IPS-20b (cell line): ENCODE results near the gene CAVIN1.
A peak's percentile ranks its signal among the peaks of the same experiment; 100 is the strongest.
"Not testable (repeated sequence)": the region's sequence is repeated elsewhere in the genome, so short reads cannot be mapped to it uniquely, and the experiment has no call there.

ENCODE experiments used
- H3K27ac ChIP-seq: one replicate; pipeline ENCODE4 v1.5.1; 2013; ENCODE audit warnings: low read length
- H3K27me3 ChIP-seq: 2 replicates; pipeline ENCODE4 v1.6.1; 2013; ENCODE audit warnings: mild to moderate bottlenecking, low read length, inconsistent platforms; ENCODE audit not compliant: insufficient read depth
- H3K36me3 ChIP-seq: 2 replicates; pipeline ENCODE4 v1.6.1; 2013; ENCODE audit warnings: low read depth, mild to moderate bottlenecking, inconsistent platforms, low read length, moderate library complexity; ENCODE audit not compliant: insufficient read depth
- H3K4me1 ChIP-seq: 2 replicates; pipeline ENCODE4 v1.6.1; 2013; ENCODE audit warnings: mild to moderate bottlenecking, control low read depth, inconsistent platforms, low read length, moderate library complexity; ENCODE audit not compliant: insufficient read depth
- H3K4me3 ChIP-seq: 2 replicates; pipeline ENCODE4 v1.5.1; 2013; ENCODE audit warnings: mild to moderate bottlenecking, low read length, inconsistent platforms
- H3K9ac ChIP-seq: 2 replicates; pipeline ENCODE4 v1.6.1; 2013; ENCODE audit warnings: low read depth, mild to moderate bottlenecking, inconsistent platforms, low read length, moderate library complexity
- H3K9me3 ChIP-seq: 2 replicates; pipeline ENCODE4 v1.6.1; 2013; ENCODE audit warnings: mild to moderate bottlenecking, low read depth, low read length, inconsistent platforms; ENCODE audit not compliant: insufficient read depth

CAVIN1 gene, protein sequence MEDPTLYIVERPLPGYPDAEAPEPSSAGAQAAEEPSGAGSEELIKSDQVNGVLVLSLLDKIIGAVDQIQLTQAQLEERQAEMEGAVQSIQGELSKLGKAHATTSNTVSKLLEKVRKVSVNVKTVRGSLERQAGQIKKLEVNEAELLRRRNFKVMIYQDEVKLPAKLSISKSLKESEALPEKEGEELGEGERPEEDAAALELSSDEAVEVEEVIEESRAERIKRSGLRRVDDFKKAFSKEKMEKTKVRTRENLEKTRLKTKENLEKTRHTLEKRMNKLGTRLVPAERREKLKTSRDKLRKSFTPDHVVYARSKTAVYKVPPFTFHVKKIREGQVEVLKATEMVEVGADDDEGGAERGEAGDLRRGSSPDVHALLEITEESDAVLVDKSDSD

DNA sequence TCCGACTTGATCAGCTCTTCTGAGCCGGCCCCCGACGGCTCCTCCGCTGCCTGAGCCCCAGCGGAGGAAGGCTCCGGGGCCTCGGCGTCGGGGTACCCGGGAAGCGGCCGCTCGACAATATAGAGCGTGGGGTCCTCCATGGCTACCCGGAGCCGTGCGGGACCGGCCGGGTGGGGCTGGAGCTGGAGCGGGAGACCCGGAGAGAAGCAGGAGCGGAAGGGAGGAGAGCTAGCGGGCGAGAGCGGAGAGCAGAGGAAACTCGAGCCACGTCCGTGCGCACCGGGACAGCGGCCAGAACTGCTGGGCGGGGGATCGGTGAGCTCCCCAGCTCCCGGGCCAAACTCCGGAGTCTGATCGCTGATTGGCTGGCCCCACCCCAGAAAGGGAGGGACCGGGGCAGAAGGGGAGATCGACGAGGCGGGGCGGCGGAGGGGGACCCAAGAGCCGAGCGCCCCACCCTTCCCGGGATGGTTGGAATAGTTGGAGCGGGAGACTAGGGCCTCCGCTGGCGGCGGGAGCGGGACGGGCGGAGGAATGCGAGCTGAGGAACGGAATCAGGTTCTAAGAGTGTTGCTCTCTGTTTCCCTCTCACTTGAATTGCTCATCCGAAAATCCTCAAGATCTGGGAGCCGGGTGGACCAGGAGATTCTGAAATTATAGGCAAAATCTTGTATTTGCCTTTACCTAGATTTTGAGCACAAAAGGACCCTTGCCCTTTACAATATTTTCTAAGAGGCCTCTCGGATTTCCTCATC is at the start of gene CAVIN1:
CAVIN1 (minus strand) TSS at position 299 of the 755 bp plus-strand sequence; CDS start at position 140, 159 bp downstream.
- peak within 1 kb of the TSS; percentile 88 for H3K4me3 ChIP-seq
- H3K9ac ChIP-seq: peak within 1 kb of the TSS; percentile 72; the same call in 1 of the 2 replicates
- no peak within 1 kb of the TSS for H3K27ac ChIP-seq

DNA sequence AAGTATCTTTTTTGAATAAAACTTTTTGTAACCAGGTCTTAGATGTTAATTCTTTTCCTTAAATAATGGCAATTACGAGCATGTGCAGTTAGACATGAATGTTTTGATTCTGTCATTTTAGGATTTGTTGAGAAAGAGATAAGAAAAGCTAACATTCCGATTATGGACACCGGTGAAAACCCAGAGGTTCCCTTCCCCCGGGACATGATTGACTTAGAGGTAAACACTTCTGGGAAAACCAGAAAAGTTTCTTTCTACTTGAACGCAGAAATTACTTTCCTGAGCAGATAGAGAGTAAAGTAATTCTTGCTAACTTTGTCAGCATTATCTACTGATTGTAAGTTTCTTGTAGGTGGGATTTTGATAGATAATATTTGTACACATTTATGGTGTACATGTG is 44.8 kb upstream of the CAVIN1 start:
- Histone ChIP-seq H3K4me1 (no peaks in the 10 kb centered on the region), H3K4me3 (no peak overlapping the region), H3K36me3 (peaks cover 70% of the 10 kb centered on the region), H3K27ac (no peak overlapping the region), H3K27me3 (no peaks in the 10 kb centered on the region), H3K9ac (no peak overlapping the region), H3K9me3 (no peaks in the 10 kb centered on the region)

More for the DNA sequence above, at the start of gene CAVIN1:
- no peaks in the 10 kb centered on the region for H3K9me3 ChIP-seq
- H3K36me3 ChIP-seq: no peaks in the 10 kb centered on the region
- H3K27me3 ChIP-seq: peaks cover 45% of the 10 kb centered on the region
- H3K4me1 ChIP-seq: peaks cover 10% of the 10 kb centered on the region

DNA sequence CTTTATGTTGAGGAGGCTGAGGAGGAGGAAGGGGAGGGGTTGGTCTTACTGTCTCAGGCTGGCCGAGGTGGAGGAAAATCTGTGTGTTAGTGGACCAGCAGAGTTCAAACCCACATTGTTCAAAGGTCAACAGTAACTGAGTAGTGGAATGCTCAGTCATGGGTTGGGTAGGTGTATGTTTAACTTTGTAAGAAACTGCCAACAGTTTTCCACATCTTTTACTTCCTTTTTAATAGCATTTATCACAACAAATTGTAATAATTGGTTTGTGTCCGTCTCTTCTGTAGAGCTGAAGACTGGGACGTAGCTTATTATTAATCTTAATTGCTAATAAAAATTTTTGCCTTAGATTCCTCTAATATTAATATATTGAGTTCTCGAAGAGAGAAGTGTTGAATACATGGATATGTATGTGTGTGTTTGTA is 40.9 kb upstream of the CAVIN1 start:
- Histone ChIP-seq H3K27ac (no peak overlapping the region), H3K9me3 (no peaks in the 10 kb centered on the region), H3K4me1 (peaks cover 9% of the 10 kb centered on the region), H3K4me3 (no peak overlapping the region), H3K36me3 (peaks cover 59% of the 10 kb centered on the region), H3K9ac (no peak overlapping the region), H3K27me3 (no peaks in the 10 kb centered on the region)

DNA sequence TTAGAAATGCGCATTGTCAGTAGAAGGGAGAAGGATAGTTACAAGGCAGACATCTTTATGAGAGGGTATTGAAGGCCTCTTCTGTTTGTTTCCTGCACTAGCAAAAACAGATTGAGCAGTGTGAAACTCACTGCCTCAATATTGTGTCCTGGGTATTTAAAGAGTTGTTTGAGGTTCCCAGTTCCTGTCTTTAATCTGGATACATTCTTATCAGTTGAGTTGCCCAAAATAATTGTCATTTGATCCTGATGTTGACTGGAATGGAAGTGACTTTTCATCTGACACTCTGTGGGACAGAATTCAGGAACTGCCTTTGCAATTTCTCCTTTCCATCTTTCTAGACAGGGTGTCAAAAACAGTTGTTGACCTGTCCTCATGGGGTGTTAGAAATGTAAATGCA is 37.3 kb upstream of the CAVIN1 start:
- Histone ChIP-seq H3K27me3 (no peaks in the 10 kb centered on the region), H3K9ac (no peak overlapping the region; the same call in 1 of the 2 replicates), H3K27ac (no peak overlapping the region), H3K4me1 (peaks cover 9% of the 10 kb centered on the region), H3K4me3 (peak overlapping the region; percentile 84; the same call in 1 of the 2 replicates), H3K9me3 (no peaks in the 10 kb centered on the region), H3K36me3 (peaks cover 26% of the 10 kb centered on the region)

DNA sequence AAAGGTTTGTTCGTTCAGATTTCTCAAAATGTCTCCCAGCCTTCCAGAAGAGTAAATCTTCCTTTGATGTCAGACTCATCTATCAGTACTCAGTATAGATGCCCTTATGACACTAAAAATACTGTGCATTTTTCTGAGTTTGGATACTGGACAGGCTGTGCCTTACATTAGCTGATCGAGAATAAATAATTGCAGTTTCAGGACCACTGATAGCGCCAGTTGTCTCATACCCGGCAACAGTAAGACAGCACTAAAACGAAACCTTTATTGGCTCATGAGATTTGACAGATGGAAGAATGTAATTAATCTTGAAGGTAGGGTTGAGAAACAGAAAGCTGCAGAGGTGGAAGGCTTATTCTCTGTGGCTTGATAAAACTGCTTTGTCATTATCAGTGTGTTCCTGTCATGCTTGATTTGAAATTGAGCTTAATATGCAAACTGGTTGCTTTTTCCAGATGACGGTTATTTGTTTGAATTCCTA is 36.8 kb upstream of the CAVIN1 start:
- H3K36me3 ChIP-seq: peaks cover 26% of the 10 kb centered on the region
- H3K9ac ChIP-seq: no peak overlapping the region; the same call in 1 of the 2 replicates
- peaks cover 9% of the 10 kb centered on the region for H3K4me1 ChIP-seq
- H3K4me3 ChIP-seq: peak overlapping the region; percentile 84
- no peaks in the 10 kb centered on the region for H3K9me3 ChIP-seq
- H3K27me3 ChIP-seq: no peaks in the 10 kb centered on the region
- no peak overlapping the region for H3K27ac ChIP-seq

DNA sequence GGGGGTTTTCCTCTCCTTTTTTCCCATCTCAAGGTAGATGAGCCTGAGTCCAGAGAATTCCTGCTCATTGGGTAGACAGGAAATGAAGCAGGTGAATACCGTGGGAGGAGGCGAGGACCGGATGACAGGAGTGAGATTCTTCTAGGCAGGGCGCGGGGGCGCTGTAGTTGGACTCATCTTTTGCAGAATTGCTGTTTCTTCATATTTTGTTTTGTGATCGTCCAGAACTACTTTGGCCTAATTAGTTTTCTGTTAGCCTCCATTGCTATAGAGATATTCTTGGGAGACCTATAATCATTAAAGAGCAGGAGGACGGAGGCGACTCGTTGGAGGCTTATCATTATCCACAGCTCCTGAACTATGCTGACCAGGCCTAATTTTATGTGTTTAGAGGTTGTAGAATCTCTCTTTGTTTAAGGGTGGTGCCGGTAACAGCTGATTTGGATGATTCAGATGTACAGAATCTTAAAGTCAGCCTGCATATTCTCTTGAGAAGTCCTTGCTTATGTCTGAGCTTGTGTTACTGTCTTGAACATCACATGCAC is 36.3 kb upstream of the CAVIN1 start:
- Histone ChIP-seq H3K36me3 (peaks cover 26% of the 10 kb centered on the region), H3K27ac (no peak overlapping the region), H3K27me3 (no peaks in the 10 kb centered on the region), H3K4me3 (peak overlapping the region; percentile 84), H3K9me3 (no peaks in the 10 kb centered on the region), H3K4me1 (peaks cover 9% of the 10 kb centered on the region), H3K9ac (peak overlapping the region; percentile 81; the same call in 1 of the 2 replicates)

DNA sequence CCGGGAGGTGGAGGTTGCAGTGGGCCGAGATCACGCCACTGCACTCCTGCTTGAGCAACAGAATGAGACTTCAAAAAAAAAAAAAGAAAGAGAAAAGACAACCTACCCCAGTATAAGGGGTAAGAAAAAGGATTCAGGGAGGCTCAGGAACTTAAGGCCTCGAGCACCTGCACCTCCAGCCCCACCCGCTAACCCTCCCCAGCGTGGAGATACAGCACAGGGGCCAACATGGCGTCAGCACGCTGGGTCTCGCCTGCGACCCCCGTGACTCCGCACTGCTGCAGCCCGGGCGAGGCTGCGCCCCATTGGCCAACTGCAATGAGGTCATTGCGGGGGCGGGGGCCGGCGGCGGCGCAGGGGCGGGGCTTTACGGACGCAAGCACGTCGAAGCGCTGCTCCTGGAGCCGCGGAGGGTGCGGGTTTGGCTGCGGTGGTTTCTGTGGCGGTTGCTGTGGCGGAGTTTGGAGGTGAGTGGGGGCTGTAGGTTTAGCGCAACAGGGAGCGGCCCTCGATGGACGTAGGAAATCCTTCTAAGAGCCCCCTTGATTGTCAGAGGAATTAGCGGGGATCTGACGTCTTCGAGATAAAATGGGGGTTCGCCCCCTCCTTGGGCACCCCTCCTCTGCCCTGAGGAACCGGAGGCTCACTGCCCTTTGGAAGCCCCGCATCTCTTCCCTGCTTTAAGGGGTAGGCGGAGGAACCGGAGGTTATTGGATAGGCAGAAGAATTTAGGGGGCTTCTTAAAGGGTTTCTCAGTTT is 35.6 kb upstream of the CAVIN1 start, which contains the start of gene ATP6V0A1:
ATP6V0A1 (plus strand) TSS at position 382 of the 759 bp plus-strand sequence. CDS start 2,017 bp downstream, outside the sequence.
- H3K9me3 ChIP-seq: no peaks in the 10 kb centered on the region
- peaks cover 9% of the 10 kb centered on the region for H3K4me1 ChIP-seq
- peaks cover 22% of the 10 kb centered on the region for H3K36me3 ChIP-seq
- H3K4me3 ChIP-seq: peak within 1 kb of the TSS; percentile 84
- H3K27me3 ChIP-seq: no peaks in the 10 kb centered on the region
- H3K9ac ChIP-seq: peak within 1 kb of the TSS; percentile 81; the same call in 1 of the 2 replicates
- H3K27ac ChIP-seq: peak within 1 kb of the TSS; percentile 60

DNA sequence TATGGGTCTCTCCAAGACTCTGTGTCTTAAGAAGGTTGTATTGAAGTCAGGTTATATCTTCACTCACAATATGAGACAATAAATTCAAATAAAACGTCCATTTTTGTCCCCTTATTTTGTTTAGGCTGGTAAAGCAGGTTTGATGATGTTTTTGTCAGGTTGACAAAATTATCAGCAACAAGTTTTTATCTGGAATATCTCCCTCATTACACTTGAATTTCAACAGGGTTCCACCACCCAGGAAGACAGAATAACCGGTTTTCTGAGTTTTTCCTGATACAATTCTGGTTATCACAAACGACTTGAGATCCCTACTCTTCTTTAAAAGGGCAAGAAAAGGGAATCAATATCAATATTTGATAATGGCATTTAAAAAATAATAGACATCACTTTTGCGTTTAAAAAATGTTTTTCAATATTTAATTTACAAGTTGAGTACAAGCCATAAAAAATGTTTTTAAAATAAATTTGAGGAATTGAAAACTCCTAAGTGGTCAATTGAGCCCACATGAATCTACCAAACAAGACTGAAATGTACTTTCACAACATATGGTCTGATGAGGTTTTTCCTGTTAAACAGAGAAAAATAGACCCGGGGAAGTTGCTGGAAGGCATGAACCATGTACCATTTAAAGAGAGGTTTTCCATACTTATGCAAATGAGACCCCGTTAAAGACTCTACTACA is 34.2 kb upstream of the CAVIN1 start:
- H3K9ac ChIP-seq: no peak overlapping the region
- H3K9me3 ChIP-seq: no peaks in the 10 kb centered on the region
- no peak overlapping the region for H3K4me3 ChIP-seq
- H3K36me3 ChIP-seq: peaks cover 16% of the 10 kb centered on the region
- H3K27ac ChIP-seq: no peak overlapping the region
- H3K4me1 ChIP-seq: peaks cover 9% of the 10 kb centered on the region
- no peaks in the 10 kb centered on the region for H3K27me3 ChIP-seq

DNA sequence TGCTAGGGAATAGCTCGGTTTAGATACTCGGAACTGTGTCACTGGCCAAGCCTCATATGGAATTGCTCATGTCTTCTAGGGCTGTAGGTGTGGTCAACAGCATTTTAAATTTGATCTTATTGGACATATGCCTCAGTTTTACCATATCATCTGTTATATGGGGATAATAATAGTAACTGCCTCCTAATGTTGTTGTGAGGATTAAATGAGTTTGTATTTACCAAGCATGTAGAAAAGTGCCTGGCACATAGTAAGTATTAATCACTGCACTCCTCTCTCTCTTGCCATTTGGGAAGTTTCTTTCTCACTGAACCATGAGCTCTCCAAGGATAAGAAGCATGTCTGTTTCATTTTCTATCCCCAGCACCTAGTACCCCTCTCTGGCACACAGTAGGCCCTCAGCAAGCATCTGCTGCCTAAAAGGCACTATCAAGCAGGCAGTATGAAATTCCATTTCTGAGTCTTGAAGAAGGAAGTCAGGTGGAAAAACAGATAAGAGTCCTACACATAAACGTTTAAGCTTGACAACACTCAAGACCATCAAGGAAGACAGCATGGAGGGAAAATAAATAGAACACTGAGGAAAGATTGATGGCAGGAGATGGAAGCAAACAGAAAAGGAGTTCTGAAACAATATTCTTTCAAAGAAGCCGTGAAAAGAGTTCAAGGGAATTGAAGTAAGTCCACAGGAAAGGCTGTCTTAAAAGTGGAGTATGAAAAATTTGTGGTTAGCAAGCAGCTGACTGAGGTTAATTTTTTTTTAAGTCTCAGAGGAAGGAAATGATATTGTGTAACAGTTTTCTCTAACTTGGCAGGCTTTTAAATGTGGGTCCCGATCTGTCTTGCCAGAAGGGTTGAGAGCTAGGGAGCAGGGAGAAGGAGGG is 33.4 kb upstream of the CAVIN1 start:
- Histone ChIP-seq H3K4me1 (peaks cover 9% of the 10 kb centered on the region), H3K9ac (no peak overlapping the region), H3K27me3 (no peaks in the 10 kb centered on the region), H3K27ac (no peak overlapping the region), H3K36me3 (peaks cover 8% of the 10 kb centered on the region), H3K9me3 (no peaks in the 10 kb centered on the region), H3K4me3 (no peak overlapping the region)

DNA sequence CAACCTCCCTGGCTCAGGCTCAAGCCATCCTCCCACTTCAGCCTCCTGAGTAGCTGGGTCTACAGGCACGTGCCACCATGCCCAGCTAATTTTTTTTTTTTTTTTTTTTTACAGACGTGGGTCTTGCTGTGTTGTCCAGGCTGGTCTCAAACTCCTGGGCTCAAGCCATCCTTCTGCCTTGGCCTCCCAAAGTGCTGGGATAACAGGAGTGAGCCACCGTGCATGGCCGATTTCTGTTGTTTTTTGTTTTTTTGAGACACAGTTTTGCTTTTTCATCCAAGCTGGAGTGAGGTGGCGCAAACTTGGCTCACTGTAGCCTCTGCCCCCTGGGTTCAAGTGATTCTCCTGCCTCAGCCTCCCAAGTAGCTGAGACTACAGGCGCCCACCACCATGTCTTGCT is 31.9 kb upstream of the CAVIN1 start:
- not testable (repeated sequence) for H3K36me3 ChIP-seq, H3K27me3 ChIP-seq, H3K4me3 ChIP-seq, H3K9ac ChIP-seq, H3K27ac ChIP-seq, H3K9me3 ChIP-seq, H3K4me1 ChIP-seq
